Skeletal muscle tissue (tissue), 4 donors: ENCODE results near the gene RAPGEF6. TPM values are rescaled to one million over a fixed set of nuclear protein-coding genes. Genes with fewer than 3 reads are reported as not detected.
"Not testable (repeated sequence)": the region's sequence is repeated elsewhere in the genome, so short reads cannot be mapped to it uniquely, and the experiment has no call there.

ENCODE experiments used
- H3K27ac ChIP-seq: one replicate; pipeline ENCODE4 v1.7.0; 2013; ENCODE audit warnings: mild to moderate bottlenecking, low read depth, low read length, inconsistent platforms
- H3K27me3 ChIP-seq, 3 donors: one replicate each; pipeline ENCODE4 v1.7.0; 2013; ENCODE audit warnings: low read length in 3 of 3; ENCODE audit not compliant: control insufficient read depth in 3 of 3, insufficient read depth in 3 of 3
- H3K36me3 ChIP-seq, 3 donors: one replicate each; pipeline ENCODE4 v1.7.0; 2013; ENCODE audit warnings: low read length in 3 of 3; ENCODE audit not compliant: control insufficient read depth in 3 of 3, insufficient read depth in 3 of 3
- H3K4me1 ChIP-seq, 3 donors: one replicate each; pipeline ENCODE4 v1.7.0; 2013; ENCODE audit warnings: low read length in 3 of 3, mild to moderate bottlenecking in 3 of 3; ENCODE audit not compliant: control insufficient read depth in 3 of 3, insufficient read depth in 3 of 3
- H3K4me3 ChIP-seq, 3 donors: one replicate each; pipeline ENCODE4 v1.7.0; 2013; ENCODE audit warnings: low read length in 3 of 3
- H3K9ac ChIP-seq, 3 donors: one replicate each; pipeline ENCODE4 v1.7.0; 2013; ENCODE audit warnings: low read length in 3 of 3, mild to moderate bottlenecking in 3 of 3, moderate library complexity in 2 of 3, low read depth in 1 of 3
- H3K9me3 ChIP-seq, 3 donors: one replicate each; pipeline ENCODE4 v1.7.0; 2013; ENCODE audit warnings: low read length in 3 of 3; ENCODE audit not compliant: control insufficient read depth in 3 of 3
- total RNA-seq: library from RNA; depleted of rRNA; stranded (reverse); fragments of >200 nt; gene quantifications from one replicate; pipeline ENCODE4 v1.2.3, GENCODE V29; 2014
- donor health status: Osteomylitis.

Gene RAPGEF6
- total RNA-seq, 1 donor from 2014 or later = 29.7 TPM

GRCh38 chr5:131406076-131406475 lies 229.0 kb downstream of the RAPGEF6 start:
- peaks cover 0 to 3% (median 0%) of the 10 kb centered on the region in 3 donors for H3K9me3 ChIP-seq
- no peak overlapping the region for H3K9ac ChIP-seq
- no peaks in the 10 kb centered on the region for H3K27me3 ChIP-seq
- H3K4me3 ChIP-seq = no peak overlapping the region
- no peaks in the 10 kb centered on the region for H3K4me1 ChIP-seq
- H3K36me3 ChIP-seq = peaks cover 9 to 30% (median 11%) of the 10 kb centered on the region in 3 donors
- no peak overlapping the region for H3K27ac ChIP-seq

- Histone ChIP-seq H3K9ac (no peak overlapping the region), H3K4me1 (no peaks in the 10 kb centered on the region), H3K27me3 (no peaks in the 10 kb centered on the region), H3K4me3 (no peak overlapping the region), H3K27ac (no peak overlapping the region), H3K9me3 (peaks cover 0 to 3% (median 0%) of the 10 kb centered on the region in 3 donors), H3K36me3 (peaks cover 9 to 33% (median 11%) of the 10 kb centered on the region in 3 donors)
These were observed 229.4 kb downstream of the RAPGEF6 start for GRCh38 chr5:131405674-131406073.

DNA sequence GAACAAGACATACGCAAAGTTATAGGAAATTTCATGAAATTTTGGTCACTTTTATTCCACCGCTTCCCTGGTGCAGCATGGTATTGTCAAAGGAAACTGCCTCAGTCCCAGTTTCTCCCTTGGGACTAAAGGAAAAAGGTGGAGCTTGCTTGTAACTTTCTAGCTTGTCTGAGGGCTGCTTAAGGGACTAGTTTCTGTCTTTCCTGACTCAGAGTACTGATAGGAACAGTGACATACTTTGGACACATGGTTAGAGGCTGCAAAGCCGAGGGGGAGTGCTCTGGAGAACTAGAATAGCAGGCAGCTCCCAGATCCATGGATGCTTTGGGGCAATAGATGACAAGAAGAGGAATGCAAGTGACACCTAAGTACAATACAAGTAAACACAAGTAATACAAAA lies 234.4 kb downstream of the RAPGEF6 start:
- Histone ChIP-seq H3K27me3 (no peaks in the 10 kb centered on the region), H3K4me1 (no peaks in the 10 kb centered on the region), H3K9me3 (peaks cover 0 to 3% (median 0%) of the 10 kb centered on the region in 3 donors), H3K27ac (no peak overlapping the region), H3K9ac (no peak overlapping the region), H3K4me3 (no peak overlapping the region), H3K36me3 (peaks cover 0 to 41% (median 2%) of the 10 kb centered on the region in 3 donors)

- not testable (repeated sequence) for H3K9me3 ChIP-seq, H3K27me3 ChIP-seq, H3K9ac ChIP-seq, H3K4me3 ChIP-seq, H3K4me1 ChIP-seq, H3K27ac ChIP-seq
- peaks cover 3 to 46% (median 7%) of the 10 kb centered on the region in 3 donors for H3K36me3 ChIP-seq
These were observed 236.0 kb downstream of the RAPGEF6 start for GRCh38 chr5:131399007-131399406.

- H3K27me3 ChIP-seq = no peaks in the 10 kb centered on the region
- H3K36me3 ChIP-seq = peaks cover 4 to 35% (median 5%) of the 10 kb centered on the region in 3 donors
- H3K9ac ChIP-seq = no peak overlapping the region
- no peak overlapping the region for H3K4me3 ChIP-seq
- H3K9me3 ChIP-seq = no peaks in the 10 kb centered on the region
- H3K27ac ChIP-seq = no peak overlapping the region
- peaks cover 0 to 5% (median 3%) of the 10 kb centered on the region in 3 donors for H3K4me1 ChIP-seq
These were observed 238.3 kb downstream of the RAPGEF6 start for GRCh38 chr5:131396630-131397273.

DNA sequence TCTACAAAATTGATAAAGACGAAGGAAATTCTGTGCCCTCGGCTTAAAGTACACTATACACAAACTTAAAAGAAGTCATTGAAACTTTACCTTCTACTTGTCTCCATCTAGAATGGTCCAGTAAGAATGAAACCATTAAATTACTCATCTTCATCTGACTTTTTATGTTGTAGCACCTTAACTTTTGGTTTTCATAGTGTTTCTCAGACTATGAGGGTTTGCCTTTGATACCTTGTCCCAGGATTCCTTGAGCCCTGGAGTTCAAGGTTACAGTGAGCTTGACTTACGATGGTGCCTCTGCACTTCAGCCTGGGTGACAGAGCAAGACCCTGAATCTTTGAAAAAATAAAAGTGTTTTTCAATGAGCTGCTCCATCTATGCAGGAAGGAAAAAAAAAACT lies 239.0 kb downstream of the RAPGEF6 start:
- no peaks in the 10 kb centered on the region for H3K9me3 ChIP-seq
- H3K36me3 ChIP-seq = peaks cover 4 to 35% (median 5%) of the 10 kb centered on the region in 3 donors
- no peak overlapping the region for H3K9ac ChIP-seq
- H3K27me3 ChIP-seq = no peaks in the 10 kb centered on the region
- H3K4me3 ChIP-seq = no peak overlapping the region
- peaks cover 0 to 5% (median 3%) of the 10 kb centered on the region in 3 donors for H3K4me1 ChIP-seq
- no peak overlapping the region for H3K27ac ChIP-seq

GRCh38 chr5:131394128-131394527 lies 240.9 kb downstream of the RAPGEF6 start:
- no peak overlapping the region for H3K4me3 ChIP-seq
- H3K36me3 ChIP-seq = peaks cover 4 to 27% (median 5%) of the 10 kb centered on the region in 3 donors
- H3K27ac ChIP-seq = peak overlapping the region; percentile 46
- H3K4me1 ChIP-seq = peaks cover 0 to 5% (median 3%) of the 10 kb centered on the region in 3 donors
- H3K27me3 ChIP-seq = no peaks in the 10 kb centered on the region
- no peaks in the 10 kb centered on the region for H3K9me3 ChIP-seq
- no peak overlapping the region for H3K9ac ChIP-seq

GRCh38 chr5:131393498-131393968 lies 241.5 kb downstream of the RAPGEF6 start:
- H3K4me1 ChIP-seq = peaks cover 0 to 5% (median 3%) of the 10 kb centered on the region in 3 donors
- H3K9ac ChIP-seq = no peak overlapping the region
- H3K36me3 ChIP-seq = peaks cover 4 to 22% (median 5%) of the 10 kb centered on the region in 3 donors
- no peaks in the 10 kb centered on the region for H3K9me3 ChIP-seq
- no peaks in the 10 kb centered on the region for H3K27me3 ChIP-seq
- peak overlapping the region; percentile 46 for H3K27ac ChIP-seq
- H3K4me3 ChIP-seq = no peak overlapping the region

GRCh38 chr5:131392466-131393095 lies 242.4 kb downstream of the RAPGEF6 start:
- peaks cover 4 to 18% (median 5%) of the 10 kb centered on the region in 3 donors for H3K36me3 ChIP-seq
- no peak overlapping the region for H3K27ac ChIP-seq
- H3K4me1 ChIP-seq = peaks cover 0 to 5% (median 3%) of the 10 kb centered on the region in 3 donors
- H3K27me3 ChIP-seq = no peaks in the 10 kb centered on the region
- H3K9ac ChIP-seq = no peak overlapping the region
- H3K9me3 ChIP-seq = no peaks in the 10 kb centered on the region
- no peak overlapping the region for H3K4me3 ChIP-seq

DNA sequence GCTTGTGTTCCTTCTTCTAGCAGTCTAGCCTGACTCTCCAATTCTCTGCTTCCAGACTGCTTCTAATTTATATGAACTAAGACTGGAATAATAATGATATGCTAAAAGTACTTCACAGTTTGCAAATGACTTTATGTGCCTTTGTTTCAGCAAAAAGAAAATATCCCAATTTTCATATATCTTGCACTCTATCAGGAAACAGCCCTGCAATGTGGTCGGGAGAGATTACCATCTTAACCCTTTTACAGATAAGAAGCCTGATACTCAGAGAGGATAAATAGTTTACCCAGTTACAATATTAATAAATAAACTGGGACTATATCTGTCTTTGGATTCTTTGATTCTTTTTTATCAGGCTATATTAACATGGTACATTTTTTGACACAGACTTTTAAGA lies 245.2 kb downstream of the RAPGEF6 start:
- Histone ChIP-seq H3K9me3 (no peaks in the 10 kb centered on the region), H3K4me1 (peaks cover 0 to 5% (median 3%) of the 10 kb centered on the region in 3 donors), H3K27ac (no peak overlapping the region), H3K27me3 (no peaks in the 10 kb centered on the region), H3K4me3 (no peak overlapping the region), H3K9ac (no peak overlapping the region), H3K36me3 (peaks cover 0 to 9% (median 8%) of the 10 kb centered on the region in 3 donors)
